Measurements from ENCODE around the gene ZNF512B.
"Not testable (repeated sequence)": the region's sequence is repeated elsewhere in the genome, so short reads cannot be mapped to it uniquely, and the experiment has no call there.

ZNF512B gene

DNA sequence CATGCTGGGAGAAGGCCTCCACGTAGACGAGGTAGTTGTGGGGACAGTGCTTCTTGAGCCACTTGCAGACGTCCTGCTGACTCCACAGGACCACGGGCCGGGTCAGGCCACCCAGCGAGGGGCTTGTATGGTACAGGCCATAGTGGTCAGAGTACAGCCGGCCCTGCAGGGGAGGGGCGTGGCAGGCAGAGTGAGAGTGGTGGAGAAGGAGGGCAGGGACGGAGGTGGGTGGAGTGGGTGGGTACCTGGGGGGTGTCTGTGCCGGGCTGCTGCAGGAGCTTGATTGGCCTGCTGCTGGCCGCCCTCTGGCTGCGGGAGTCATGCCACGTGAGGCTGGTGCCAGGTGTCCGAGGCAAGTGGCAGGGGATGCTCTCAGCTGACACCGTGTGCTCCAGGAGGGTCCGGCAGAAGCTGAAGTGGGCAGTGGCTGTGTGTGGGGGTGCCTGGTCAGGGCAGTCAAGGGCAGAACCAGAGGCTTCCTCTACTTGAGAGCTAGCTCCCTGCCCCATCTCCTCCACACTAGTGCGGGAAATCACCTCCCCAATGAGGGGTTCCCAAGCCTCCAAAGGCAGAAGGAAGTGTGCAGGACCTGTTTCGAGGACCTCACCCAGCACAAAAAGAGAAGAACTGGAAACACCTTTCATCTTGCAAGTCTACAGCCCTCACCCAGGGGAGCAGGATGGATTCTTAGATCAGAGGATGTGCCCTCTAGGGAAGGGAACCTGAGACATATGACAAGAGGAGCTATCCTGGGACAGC, 7.4 kb upstream of the ZNF512B start:
- no peak overlapping the region for H3K4me3 ChIP-seq (ENCODE audit: low read length)
- no peak for DNase-seq (ENCODE audit: low read depth)
- TF ChIP-seq, protein P1, sequence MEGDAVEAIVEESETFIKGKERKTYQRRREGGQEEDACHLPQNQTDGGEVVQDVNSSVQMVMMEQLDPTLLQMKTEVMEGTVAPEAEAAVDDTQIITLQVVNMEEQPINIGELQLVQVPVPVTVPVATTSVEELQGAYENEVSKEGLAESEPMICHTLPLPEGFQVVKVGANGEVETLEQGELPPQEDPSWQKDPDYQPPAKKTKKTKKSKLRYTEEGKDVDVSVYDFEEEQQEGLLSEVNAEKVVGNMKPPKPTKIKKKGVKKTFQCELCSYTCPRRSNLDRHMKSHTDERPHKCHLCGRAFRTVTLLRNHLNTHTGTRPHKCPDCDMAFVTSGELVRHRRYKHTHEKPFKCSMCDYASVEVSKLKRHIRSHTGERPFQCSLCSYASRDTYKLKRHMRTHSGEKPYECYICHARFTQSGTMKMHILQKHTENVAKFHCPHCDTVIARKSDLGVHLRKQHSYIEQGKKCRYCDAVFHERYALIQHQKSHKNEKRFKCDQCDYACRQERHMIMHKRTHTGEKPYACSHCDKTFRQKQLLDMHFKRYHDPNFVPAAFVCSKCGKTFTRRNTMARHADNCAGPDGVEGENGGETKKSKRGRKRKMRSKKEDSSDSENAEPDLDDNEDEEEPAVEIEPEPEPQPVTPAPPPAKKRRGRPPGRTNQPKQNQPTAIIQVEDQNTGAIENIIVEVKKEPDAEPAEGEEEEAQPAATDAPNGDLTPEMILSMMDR (IDR thresholded peaks at IDR 0.05; ENCODE audit: insufficient read depth, low read depth, low read length, missing control alignments), result no peak

DNA sequence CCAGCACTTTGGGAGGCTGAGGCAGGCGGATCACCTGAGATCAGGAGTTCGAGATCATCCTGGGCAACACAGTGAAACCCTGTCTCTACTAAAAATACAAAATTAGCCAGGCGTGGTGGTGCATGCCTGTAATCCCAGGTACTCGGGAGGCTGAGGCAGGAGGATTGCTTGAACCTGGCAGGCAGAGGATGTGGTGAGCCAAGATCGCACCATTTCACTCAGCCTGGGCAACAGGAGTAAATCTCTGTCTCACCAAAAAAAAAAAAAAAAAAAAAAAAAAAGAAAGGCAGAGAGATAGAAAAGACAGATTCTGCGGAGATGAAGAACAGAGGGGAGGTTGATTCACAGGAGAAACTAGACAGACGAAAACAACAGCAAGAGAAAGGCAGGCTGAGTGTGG, 6.8 kb upstream of the ZNF512B start:
- not testable (repeated sequence) for DNase-seq (ENCODE audit: low read depth); H3K4me3 ChIP-seq (ENCODE audit: low read length)

DNA sequence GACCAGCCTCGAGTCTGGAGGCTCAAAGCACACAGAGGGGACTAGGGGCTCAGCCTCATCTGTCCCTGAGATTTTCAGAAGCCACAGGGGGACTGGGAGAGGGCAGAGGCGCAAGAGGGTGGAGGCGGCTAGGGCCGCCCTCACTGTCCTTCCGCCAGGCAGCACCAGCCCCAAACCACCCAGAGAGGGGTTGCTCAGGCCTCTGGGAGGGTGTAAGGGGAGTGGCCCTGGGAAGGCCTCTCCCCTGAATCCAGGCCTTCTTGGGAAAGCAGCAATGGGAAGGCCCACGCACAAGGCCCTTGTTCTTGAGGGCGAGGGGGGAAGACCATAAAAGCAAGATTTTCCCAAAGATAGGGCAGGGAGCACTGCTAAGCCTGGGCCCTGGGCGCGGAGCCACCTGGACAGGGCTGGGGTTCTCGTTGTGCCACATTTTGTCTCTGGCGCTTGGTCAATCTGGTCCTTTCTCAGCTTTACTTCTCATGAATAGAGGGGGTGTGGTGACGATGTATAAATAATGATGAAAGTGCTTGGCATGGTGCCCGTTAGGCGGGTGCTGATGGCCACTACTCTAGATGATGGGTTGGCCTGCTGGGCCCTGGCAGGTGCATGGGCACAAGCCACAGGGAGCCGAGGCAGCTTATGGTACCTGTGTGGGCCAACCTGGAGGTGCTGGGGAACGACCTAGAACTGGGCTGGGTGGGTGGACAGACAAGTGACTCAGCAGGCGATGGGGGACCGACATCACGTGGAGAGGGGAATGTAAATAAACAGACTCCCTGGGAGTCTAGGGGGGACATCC, 4.9 kb upstream of the ZNF512B start:
- DNase-seq (ENCODE audit: low read depth), result peak; percentile 32

DNA sequence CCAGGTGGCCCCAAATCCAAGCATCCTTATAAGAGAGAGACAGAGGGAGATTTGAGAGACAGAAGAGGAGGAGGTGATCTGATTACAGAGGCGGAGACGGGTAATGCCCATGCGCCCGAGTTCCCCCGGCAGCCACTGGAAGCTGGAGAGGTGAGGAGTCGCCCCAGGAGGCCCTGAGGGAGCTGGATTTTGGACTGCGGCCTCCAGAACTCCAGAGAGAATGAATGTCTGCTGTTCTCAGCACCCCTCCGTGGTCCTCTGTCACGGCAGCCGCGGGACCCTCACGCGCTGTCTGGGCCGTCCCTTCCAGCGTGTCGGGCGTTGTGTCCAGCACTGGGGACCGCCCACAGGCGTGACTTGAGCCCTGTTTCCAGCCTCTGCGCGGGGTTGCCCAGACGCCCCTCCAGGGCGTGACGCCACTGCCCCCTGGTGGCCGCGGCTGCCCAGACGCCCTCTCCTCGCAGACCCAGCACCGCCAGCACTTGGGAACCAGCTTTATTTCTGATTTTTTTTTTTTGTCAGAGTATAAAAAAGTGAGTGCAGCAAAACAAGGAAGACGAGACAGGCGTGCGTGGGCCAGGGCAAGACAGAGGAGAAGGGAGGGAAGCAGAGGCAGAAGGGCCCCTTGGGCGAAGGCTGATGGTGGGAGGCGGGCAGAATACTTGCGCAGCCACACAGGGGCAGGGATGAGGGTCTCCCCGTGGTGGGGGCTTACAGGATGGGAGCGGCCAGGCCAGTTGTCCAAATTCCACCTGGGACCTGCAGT, 4.1 kb upstream of the ZNF512B start:
- peak; percentile 77 for DNase-seq (ENCODE audit: low read depth)
- TF ChIP-seq, protein P1 (IDR thresholded peaks at IDR 0.05; ENCODE audit: insufficient read depth, low read depth, low read length, missing control alignments), result peak; percentile 88
- H3K4me3 ChIP-seq (ENCODE audit: low read length), result peak overlapping the region; percentile 25

More for the DNA sequence above, 4.9 kb upstream of the ZNF512B start:
- TF ChIP-seq, protein P1 (IDR thresholded peaks at IDR 0.05; ENCODE audit: insufficient read depth, low read depth, low read length, missing control alignments), result no peak
- H3K4me3 ChIP-seq (ENCODE audit: low read length), result no peak overlapping the region

DNA sequence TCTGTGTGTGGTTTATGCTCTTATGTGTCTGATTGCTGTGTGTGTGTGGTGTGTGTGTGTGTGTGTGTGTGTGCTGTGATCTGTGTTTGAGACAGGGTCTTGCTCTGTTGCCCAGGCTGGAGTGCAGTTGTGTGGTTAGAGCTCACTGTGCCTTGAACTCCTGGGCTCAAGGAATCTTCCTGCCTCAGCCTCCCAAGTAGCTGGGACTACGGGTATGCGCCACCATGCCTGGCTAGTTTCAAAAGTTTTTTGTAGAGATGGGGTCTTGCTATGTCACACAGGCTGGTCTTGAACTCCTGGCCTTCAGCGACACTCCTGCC, 3.4 kb upstream of the ZNF512B start:
- H3K4me3 ChIP-seq (ENCODE audit: low read length), result no peak overlapping the region
- no peak for DNase-seq (ENCODE audit: low read depth)
- TF ChIP-seq, protein P1 (IDR thresholded peaks at IDR 0.05; ENCODE audit: insufficient read depth, low read depth, low read length, missing control alignments), result no peak

DNA sequence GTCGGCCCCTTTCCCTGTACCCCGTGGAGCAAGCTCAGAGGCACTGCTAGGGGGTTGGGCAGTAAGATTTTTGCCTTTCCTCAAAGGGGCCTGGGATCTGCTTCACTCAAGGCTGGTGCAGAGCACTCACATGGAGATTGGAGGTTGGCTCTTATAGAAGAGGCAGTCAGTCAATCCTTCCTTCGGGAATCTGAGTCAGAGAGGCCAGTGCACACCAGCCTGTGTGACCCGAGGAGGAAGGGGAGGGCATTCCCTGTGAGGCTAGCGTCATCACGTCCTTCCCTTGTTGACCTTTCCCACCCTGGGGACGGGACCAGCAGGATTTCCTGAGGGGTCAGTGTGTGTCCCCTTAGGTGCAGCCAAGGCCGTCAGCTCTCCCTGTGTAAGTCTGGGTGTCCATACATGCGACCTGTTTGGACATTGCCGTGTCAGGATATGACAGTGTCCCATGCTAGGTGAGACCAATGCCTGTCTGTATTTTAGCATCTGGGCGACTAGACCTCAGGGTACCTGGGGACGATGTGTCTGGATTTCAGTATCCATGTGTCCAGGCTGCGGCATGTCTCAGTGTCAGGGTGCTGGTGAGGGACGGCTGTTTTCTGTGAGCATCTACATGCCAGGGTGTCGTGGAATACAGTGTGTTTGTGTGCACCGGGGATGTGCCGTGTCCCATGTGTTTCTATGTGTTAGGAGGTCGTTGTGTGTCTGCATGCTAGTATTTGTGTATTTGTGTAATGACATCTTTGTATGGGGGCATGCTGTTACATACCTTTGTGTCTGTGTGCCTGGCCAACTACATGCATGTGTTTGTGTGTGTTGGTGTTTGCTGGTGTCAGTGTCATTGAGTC, 2.8 kb upstream of the ZNF512B start:
- DNase-seq (ENCODE audit: low read depth), result no peak
- H3K4me3 ChIP-seq (ENCODE audit: low read length), result no peak overlapping the region
- TF ChIP-seq, protein P1 (IDR thresholded peaks at IDR 0.05; ENCODE audit: insufficient read depth, low read depth, low read length, missing control alignments), result no peak

DNA sequence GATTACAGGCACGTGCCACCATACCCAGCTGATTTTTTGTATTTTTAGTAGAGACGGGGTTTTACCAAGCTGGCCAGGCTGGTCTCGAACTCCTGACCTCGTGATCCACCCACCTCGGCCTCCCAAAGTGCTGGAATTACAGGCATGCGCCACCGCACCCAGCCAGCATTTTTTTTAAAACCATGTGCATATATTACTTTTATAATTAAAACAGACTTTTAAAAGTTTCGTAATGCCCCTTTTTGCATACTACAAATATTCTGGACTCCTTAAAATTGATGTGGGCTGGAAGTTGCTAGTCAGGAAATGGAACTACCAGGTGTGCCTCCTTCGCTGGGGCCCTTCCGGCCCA, 2.2 kb upstream of the ZNF512B start:
- not testable (repeated sequence) for DNase-seq (ENCODE audit: low read depth)

More for the DNA sequence above, 2.2 kb upstream of the ZNF512B start:
- not testable (repeated sequence) for H3K4me3 ChIP-seq (ENCODE audit: low read length)

All from epithelial cell of esophagus (primary cell).